ENCODE data around the gene PLCG2.

The PLCG2 gene

GRCh38 chr16:81780350-81780749, 1.3 kb downstream of the PLCG2 start:
- H3K4me3 ChIP-seq (replicated peaks; ENCODE audit: low read depth, low read length) = no peak overlapping the region
- no peak for DNase-seq (ENCODE audit: extremely low read depth, low read depth)
- TF ChIP-seq CTCF (IDR thresholded peaks at IDR 0.05; ENCODE audit: low read depth, low read length, missing control alignments) = no peak

- TF ChIP-seq CTCF (IDR thresholded peaks at IDR 0.05; ENCODE audit: low read depth, low read length, missing control alignments) = no peak
- DNase-seq (ENCODE audit: extremely low read depth, low read depth) = no peak
- H3K4me3 ChIP-seq (replicated peaks; ENCODE audit: low read depth, low read length) = no peak overlapping the region
Measured at GRCh38 chr16:81782236-81782635, 3.1 kb downstream of the PLCG2 start.

GRCh38 chr16:81784072-81784795, 5.1 kb downstream of the PLCG2 start:
- no peak overlapping the region for H3K4me3 ChIP-seq (replicated peaks; ENCODE audit: low read depth, low read length)
- TF ChIP-seq CTCF (IDR thresholded peaks at IDR 0.05; ENCODE audit: low read depth, low read length, missing control alignments) = no peak
- no peak for DNase-seq (ENCODE audit: extremely low read depth, low read depth)

GRCh38 chr16:81785138-81785924, 6.2 kb downstream of the PLCG2 start:
- no peak overlapping the region for H3K4me3 ChIP-seq (replicated peaks; ENCODE audit: low read depth, low read length)
- no peak for TF ChIP-seq CTCF (IDR thresholded peaks at IDR 0.05; ENCODE audit: low read depth, low read length, missing control alignments)
- no peak for DNase-seq (ENCODE audit: extremely low read depth, low read depth)

- no peak for DNase-seq (ENCODE audit: extremely low read depth, low read depth)
- TF ChIP-seq CTCF (IDR thresholded peaks at IDR 0.05; ENCODE audit: low read depth, low read length, missing control alignments) = no peak
- H3K4me3 ChIP-seq (replicated peaks; ENCODE audit: low read depth, low read length) = no peak overlapping the region
Measured at GRCh38 chr16:81786321-81786720, 7.2 kb downstream of the PLCG2 start.

- DNase-seq (ENCODE audit: extremely low read depth, low read depth) = no peak
- no peak for TF ChIP-seq CTCF (IDR thresholded peaks at IDR 0.05; ENCODE audit: low read depth, low read length, missing control alignments)
- no peak overlapping the region for H3K4me3 ChIP-seq (replicated peaks; ENCODE audit: low read depth, low read length)
Measured at GRCh38 chr16:81786868-81787267, 7.8 kb downstream of the PLCG2 start.

Measured in HFF-Myc (cell line).